ENCODE results near the gene POU6F1.
"Not testable (repeated sequence)": the region's sequence is repeated elsewhere in the genome, so short reads cannot be mapped to it uniquely, and the experiment has no call there.

POU6F1 gene, protein sequence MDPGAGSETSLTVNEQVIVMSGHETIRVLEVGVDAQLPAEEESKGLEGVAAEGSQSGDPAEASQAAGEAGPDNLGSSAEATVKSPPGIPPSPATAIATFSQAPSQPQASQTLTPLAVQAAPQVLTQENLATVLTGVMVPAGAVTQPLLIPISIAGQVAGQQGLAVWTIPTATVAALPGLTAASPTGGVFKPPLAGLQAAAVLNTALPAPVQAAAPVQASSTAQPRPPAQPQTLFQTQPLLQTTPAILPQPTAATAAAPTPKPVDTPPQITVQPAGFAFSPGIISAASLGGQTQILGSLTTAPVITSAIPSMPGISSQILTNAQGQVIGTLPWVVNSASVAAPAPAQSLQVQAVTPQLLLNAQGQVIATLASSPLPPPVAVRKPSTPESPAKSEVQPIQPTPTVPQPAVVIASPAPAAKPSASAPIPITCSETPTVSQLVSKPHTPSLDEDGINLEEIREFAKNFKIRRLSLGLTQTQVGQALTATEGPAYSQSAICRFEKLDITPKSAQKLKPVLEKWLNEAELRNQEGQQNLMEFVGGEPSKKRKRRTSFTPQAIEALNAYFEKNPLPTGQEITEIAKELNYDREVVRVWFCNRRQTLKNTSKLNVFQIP

DNA sequence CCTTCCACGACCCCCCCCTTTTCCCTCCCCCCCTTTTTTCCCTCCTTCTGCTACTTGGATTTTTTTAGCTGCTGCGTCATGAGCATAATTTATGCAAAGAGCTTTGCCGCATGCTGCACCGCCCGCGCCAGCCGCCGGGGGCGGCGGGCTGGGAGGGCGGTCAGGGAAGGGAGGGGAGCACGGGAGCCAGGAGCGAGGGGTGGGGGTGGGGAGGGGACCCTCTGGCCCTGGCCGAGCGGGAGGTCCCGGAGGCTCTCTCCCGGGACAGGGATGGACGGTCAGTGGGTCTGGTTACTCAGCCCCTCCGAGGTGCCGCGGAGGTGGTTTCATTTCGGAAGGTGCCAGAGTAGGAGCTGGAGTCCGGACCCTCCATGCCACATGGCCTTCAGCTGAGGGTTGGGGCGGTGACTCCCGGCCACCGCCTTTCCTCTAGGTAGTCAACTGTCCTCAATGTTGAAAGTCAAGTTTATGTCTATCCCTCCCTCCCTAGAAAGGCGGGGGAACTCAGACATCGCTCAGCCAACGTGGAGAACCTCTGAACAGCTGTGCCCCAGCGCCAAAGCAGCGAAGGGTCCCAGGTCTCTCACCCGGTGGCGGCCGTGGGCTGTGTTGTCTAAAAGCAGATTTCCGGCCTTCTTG lies at the start of gene POU6F1:
Gene POU6F1, minus strand, starts transcription at position 95 of the 639 bp plus-strand sequence. CDS start 11,226 bp downstream, outside the sequence.
- peak; percentile 90 for DNase-seq

DNA sequence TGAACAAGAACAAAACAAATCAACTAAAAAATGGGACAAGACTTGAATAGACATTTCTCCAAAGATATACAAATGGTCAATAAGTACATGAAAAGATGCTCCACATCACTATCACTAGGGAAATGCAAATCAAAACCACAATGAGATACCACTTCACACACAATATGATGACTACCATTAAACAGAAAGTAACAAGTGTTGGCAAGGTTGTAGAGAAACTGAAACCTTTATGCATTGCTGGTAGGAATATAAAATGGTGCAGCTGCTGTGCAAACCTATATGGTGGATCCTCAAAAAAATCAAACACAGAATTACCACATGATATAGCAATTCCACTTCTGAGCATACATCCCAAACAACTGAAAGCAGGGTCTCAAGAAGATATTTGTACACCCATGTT lies 47.2 kb upstream of the POU6F1 start:
- DNase-seq, result no peak

DNA sequence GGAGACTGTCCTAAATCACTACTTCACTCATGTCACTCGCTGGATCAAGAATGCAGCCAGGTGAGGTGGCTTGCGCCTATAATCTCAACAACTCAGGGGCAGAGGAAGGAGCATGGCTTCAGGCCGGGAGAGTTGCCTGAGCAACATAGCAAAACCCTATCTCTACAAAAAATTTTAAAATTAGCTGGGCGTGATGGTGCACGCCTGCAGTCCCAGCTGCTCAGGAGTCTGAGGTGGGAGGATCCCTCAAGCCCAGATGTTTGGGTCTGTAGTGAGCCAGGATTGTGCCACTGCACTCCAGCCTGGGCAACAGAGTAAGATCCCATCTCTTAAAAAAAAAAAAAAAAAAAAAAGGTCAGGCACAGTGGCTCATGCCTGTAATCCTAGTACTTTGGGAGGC lies 46.4 kb upstream of the POU6F1 start:
- DNase-seq, result no peak

DNA sequence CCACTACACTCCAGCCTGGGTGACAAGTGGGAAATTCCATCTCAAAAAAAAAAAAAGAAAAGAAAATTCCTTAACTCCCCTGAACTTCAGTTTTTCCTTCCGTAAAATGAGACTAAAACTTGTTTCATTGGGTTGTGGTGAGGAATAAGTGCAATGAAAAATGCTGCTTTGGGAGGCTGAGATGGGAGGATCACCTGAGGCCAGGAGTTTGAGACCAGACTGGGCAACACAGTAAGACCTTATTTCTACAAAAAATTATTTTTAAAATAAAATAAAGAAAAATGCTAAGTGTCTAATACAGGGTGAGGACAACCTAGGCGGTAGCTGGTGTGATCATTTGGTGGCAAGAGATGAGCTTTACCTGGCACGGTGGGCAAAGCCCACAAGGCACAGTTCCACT lies 45.5 kb upstream of the POU6F1 start:
- DNase-seq, result no peak

DNA sequence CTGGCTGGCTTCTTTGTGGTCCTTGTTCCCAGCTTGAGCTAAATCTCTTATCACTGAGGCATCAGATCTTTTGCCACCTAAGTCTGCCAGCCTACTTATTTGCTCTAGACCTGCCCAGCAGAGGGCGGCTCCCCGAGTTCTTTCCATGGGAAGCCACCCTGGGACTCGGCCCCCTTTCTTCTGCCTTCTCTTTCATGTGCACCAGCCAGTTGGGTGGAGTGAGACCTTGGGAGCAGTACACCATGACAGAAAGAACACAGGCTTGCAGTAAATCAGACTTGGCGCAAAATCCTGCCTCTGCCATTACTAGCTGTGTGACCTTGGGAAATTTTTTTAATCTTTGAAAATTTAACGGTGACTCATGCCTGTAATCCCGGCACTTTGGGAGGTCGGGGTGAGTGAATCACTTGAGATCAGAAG lies 44.9 kb upstream of the POU6F1 start:
- peak; percentile 82 for DNase-seq

DNA sequence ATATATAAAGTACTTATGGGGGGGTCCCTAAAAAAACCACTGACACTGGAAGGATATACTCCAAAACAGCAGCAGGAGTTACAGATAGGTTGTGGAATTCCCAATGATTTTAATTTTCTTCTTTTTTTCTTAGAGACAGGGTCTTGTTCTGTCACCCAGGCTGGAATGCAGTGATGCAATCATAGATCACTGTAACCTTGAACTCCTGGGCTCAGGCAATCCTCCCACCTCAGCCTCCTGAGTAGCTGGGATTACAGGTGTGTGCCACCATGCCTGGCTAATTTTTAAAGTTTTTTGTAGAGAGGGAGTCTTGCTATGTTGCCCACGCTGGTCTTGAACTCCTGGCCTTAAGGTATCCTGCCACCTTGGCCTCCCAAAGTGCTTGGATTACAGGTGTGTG lies 41.7 kb upstream of the POU6F1 start:
- not testable (repeated sequence) for DNase-seq

DNA sequence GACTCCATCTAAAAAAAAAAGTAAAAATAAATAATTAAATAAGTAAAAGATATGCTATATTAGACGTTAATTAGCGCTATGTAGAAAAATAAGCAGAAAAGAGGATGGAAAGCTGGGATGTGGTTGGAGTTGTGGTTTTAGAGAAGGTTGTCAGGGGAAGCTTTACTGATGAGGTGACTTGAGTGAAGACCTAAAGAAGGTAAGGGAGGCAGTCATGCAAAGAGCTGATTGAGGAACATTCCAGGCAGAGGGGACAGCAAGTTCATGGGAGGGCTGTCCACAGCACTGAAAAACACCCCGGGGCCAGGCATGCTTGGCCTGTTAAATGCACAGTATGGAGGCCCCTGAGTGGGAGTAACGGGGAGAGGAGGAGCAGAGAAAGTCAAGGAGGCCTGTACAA lies 36.7 kb upstream of the POU6F1 start:
- no peak for DNase-seq

DNA sequence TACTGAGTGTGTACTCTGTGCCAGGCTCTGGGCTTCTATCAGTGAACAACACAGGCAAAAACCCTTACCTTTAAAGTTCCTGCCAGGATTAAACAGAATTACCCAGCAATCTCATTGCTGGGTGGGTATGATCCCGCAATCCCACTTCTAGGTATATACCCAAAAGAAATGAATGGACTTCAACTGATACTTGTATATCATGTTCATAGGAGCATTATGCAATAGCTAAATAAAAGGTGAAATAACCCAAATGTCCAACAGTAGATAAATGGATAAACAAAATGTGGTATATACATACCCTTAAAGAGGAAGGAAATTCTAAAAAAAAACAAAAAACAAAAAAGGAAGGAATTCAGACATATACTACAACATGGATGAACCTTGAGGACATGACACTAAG lies 35.4 kb upstream of the POU6F1 start:
- DNase-seq, result no peak

DNA sequence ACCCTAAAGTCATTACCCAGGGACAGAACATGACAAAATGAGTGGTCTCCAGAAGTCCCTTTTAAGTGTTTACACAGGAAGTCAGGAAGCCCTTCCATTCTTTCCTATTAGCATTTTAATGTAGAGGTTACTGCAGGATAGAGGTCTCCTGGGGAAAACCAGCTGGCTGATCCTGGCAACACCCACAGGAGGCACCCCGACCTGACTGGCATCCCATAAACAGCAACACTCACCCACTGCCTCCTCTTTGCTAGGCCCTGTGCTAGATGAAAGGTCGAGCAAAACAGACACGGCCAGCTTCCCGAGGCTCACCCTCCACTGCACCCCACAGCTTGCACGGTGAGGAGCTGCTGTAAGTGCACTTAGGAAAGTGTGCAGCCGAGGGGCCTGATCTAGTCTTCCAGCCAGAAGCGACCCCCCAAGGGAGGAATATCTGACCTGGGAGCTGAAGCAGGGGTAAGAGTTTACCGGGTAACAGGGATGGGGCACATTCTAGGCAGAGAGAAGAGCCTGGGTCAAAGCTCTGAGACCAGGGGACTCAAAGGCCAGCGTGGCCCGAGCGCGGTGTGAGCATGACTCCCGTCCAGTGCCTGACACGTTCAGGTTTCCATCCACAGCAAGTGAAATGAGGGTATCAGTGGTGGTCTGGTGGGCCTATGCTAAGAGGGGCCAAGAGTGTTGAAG lies 29.8 kb upstream of the POU6F1 start:
- DNase-seq, result no peak

DNA sequence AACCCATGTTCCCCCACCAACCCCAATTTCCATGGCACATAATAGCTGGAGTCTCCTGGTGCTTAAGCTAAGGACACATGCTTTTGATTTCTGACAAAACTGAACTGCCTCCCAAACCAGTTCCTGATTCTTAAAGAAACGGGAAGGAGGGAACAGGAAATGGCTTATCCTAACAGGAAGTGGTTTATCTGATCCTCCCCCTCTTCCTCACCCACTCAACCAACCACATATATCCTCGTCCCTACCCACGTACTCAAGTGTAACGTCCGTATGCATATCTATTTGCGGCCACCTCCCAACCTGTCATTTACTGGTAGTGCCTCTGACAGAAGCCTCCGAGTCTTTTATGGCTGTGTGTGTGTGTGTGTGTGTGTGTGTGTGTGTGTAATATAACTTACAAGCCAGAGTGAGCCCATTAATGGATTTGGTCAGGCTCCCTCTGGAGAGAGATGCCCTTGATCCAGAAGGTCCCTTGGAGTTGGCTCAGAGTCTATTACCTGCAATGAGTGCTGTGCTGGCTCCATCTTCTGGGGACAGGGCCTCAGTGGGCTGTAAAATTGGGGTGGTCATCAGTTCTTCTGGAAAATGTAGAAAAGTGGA lies 28.5 kb upstream of the POU6F1 start:
- DNase-seq, result peak; percentile 89

DNA sequence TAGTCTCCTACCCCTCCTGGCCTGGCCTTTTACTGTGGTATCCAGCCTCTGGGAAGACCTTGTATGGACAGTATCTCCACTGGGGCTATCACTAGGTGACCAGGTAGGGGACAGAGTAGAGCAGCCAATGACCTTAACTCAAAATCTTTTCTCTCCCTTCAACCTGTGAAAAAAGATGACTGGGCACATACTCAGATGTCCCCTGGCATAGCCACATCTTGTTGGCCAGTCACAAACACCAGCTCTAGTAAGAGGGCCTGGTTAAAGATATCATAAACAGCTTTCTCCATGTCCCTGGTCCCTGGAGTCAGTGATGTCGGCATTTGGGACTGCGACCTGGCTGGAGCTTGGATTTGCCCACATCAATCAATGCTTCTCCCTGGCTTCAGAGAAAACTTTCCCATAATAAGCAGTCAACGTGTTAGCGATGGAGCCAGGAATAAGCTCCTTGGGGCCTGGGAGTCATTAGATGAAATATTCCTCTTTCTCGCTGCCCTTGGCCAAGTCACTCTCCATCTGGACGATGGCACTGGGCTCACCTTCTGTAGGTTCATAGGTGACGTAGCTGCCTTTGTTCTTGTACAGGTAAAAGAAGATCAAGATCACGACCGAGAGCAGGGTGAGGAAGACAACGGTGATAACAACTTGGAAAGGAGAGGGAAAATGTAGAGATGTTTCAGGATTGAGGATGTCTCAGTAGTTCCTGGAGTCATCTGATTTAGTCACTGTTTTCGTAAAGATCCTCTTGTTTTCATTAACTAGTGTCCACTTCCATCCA lies 27.8 kb upstream of the POU6F1 start:
- DNase-seq, result no peak

DNA sequence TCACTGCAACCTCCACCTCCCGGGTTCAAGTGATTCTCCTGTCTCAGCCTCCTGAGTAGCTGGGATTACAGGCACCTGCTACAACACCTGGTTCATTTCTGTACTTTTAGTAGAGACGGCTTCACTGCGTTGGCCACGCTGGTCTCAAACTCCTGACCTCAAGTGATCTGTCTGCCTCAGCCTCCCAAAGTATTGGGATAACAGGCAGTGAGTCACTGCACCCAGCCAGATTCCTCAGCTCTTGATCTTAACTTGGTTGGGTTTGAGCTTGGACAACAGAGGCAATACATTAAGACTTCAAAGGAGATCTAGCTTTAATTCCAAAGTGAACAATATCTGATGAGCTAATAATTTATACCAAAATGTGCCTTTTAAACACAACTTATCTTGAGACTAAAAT lies 26.4 kb upstream of the POU6F1 start:
- no peak for DNase-seq

DNA sequence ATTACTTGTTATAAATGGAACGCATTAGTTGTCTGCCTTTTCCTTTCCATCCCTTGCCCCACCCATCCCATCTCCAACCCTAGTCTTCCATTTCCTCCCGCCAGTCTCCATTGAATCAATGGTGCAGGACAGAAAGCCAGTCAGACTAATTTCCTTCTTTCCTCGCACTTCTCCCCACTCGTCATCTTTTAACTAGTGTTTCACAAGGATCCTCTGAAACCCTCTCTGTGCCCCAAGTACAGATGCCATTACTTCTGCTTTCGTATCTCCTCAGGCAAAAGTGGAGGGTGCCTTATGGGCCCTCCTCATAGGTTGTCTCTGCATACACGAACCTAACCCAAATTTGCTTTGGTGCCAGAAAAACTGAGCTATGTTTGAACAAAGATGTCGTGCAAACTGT lies 25.0 kb upstream of the POU6F1 start:
- DNase-seq, result no peak

DNA sequence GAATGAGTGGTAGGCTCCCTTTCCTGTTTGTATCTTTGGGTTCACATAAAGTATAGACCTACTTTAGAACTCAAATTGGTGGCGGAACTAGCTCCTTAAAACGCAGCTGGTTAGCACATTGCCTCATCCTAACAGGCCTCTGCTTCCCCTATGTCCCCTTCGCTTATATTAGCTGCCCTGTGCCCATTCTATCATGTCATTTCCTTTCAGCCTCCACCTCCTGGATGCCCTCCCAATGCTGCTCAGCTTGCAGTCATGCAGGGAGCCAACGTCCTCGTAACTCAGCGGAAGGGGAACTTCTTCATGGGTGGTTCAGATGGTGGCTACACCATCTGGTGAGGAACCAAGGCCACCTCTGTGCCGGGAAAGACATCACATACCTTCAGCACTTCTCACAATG lies 24.3 kb upstream of the POU6F1 start:
- no peak for DNase-seq

DNA sequence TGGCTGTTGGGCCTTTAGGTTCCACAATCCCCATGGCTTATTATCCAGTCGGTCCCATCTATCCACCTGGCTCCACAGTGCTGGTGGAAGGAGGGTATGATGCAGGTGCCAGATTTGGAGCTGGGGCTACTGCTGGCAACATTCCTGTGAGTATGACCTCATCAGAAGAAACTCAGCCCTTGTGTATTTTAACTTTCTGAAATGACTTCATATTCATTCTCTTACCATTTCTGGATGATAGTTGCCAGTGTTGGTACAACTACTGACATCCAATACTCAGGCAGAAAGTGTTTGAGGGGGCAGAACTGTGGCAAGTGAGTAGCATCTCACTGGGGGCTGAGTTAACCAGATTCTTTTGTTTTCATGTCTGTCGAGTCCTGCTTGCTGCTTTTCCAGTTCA lies 23.1 kb upstream of the POU6F1 start:
- no peak for DNase-seq

DNA sequence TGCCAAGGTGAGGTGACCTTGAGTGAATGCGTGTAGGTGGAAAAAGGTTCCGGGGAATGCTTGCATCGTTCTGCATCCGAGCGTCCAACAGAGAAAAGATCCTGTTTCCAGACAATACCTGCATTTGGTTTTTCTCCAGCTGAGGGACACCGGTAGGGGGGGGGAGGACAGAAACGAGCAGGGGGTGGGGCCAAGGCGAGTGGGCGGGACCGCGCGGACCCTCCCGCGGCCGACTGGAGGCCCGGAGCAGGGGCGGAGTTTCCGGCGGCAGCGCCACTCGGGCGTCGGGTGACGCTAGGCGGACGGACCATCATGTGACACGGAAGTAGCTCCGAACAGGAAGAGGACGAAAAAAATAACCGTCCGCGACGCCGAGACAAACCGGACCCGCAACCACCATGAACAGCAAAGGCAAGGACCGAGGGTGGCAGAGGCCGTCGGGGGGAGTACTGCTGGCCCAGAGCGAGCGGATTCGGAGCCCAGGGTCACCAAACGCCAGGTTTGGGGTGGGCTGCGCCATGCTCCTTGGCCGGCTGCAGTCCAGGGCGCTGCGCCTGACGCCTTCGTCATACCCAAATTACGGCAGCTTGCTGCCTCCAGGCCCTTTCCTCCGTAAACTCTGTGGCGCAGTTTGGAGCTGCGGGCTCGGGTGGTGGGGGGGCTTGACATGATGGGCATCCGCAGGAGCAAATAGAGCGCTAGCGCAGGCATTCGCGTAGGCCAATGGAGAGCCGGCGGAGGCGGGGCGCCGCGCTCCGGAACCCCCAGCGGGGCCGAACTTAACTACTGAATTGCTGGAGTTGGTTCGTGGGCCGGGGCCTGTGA lies 20.9 kb upstream of the POU6F1 start, which contains the start of gene DAZAP2:
Gene DAZAP2, plus strand, starts transcription at position 317 of the 825 bp plus-strand sequence. Its CDS starts 82 bp downstream, at position 399.
- DNase-seq, result peak; percentile 98

DNA sequence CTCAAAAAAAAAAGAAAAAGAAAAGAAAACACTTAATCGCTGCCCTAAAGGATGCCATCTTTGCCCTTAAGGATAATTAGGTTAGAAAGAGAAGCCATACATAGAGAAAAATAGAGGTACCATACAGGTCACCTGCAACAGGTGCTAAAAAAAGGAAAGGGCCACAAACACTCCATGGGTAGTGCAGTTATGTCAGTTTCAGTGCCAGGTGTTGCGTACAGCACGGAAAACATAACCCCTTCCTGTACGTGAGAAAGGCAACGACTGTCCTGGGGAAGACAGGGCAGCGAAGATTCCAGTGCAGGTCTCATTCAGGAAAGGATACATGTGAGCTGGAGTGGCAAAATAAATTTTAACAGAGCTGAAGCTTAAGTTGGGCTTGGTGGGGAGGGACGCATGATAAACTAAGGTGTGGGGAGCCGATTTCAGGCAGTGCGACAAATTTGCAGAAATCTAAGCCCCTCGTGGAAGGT lies 20.2 kb upstream of the POU6F1 start:
- no peak for DNase-seq

DNA sequence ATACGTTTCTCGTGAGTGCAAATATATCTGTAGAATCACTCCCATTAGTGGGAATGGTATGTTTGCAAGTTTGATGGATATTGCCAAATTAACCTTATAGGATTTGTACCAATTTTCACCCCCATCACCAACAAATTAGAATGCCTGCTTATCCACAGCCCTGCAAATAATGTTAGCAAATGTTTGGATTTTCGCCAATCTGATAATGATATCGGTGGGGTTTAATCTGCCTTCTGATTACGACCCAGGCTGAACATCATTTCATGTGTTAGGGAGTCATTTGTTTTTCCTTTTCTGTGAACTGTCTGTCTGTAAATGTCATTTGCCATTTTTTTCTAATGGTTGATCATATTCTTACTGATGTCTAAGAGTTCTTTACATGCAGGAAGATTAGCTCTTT lies 16.7 kb upstream of the POU6F1 start:
- DNase-seq, result peak; percentile 65

DNA sequence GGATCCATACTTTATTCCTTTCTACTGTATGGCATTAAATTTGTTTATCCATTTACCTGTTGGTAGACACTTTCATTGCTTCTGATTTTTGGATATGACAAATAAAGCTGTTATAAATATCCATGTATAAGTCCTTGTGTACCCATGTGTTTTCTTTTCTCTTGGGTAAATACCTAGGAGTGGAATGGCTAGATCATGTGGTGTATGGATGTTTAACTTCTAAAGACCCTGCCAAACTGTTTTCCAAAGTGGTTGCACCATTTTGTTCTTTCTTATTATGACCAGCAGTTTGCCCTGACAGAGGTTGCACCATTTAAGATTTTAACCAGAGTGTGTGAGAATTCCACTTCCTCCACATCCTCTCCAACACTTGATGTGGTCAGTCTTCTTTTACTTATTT lies 14.8 kb upstream of the POU6F1 start:
- DNase-seq, result no peak

DNA sequence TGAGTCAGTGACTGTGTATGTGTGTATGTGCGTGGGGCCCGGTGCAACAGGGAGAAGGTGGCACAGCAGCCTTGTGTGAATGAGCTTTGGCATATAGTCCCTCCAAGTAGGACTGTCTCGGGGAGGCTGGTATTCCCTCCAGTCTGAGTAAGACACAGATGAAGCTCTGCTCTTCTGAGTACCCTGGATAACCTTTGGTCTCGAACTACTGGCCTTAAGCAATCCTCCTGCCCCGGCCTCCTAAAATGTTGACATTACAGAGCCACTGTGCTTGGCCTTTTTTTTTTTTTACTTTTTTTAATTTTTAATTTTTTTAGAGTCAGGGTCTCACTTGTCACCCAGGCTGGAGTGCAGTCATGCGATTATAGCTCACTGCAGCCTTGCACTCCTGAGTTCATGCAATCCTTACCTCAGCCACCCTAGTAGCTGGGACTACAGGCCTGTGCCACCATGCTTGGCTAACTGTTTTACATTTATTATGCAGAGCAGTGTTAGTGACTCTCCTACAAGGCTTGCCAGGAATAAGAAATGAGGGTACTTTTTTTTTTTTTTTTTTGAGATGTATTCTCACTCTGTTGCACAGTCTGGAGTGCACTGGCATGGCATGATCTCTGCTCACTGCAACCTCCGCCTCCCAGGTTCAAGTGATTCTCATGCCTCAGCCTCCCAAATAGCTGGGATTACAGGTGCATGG lies 11.4 kb upstream of the POU6F1 start:
- no peak for DNase-seq
